Stimulated activated CD8-positive, alpha-beta memory T cell treated with anti-CD3 and anti-CD28 coated beads, Interleukin-12 subunit alpha, Interleukin-12 subunit beta, amount 100 ng/mL, for 24 hours (primary cell): ENCODE data around the gene BATF2.
"Not testable (repeated sequence)": the region's sequence is repeated elsewhere in the genome, so short reads cannot be mapped to it uniquely, and the experiment has no call there.

ENCODE experiments used
- DNase-seq: peaks from one replicate; pipeline ENCODE4 v3.0.0-alpha.2; 2020; ENCODE audit errors: extremely low read depth

BATF2 gene, protein sequence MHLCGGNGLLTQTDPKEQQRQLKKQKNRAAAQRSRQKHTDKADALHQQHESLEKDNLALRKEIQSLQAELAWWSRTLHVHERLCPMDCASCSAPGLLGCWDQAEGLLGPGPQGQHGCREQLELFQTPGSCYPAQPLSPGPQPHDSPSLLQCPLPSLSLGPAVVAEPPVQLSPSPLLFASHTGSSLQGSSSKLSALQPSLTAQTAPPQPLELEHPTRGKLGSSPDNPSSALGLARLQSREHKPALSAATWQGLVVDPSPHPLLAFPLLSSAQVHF

DNA sequence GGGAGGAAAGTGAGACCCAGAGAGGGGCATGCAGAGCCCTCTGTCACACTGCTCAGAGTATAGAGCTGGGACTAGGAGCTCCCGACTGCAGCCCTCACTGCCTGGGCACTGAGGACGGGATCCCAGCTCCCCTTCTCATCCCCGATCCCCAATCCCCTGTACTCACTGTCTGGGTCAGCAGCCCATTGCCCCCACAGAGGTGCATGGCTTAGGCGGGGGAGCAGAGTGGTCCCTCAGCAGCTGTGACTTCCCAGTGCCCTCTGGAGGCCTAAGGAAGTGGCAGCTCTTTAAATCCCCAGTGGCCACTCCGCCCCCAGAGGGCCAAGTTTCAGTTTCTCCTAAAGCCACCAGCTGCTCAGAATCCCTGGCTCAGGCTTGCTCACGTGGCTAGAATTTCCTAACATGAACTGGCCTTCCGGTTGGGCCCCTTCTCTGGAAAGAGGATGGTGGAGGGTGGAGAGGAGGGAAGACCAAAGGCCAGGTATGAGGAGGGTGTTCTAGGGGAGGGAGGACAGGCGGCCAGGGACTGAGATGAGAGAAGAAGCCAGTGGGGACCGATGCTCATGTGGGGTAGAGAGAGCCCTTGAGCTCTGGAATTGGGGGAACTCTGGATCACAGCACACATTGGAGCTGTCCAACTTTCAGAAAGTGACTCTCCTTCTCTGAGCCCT is at the start of gene BATF2:
Gene BATF2 (minus strand): TSS at position 262 of the 671 bp plus-strand sequence. CDS start 57 bp downstream, at position 205.
- no peak for DNase-seq

DNA sequence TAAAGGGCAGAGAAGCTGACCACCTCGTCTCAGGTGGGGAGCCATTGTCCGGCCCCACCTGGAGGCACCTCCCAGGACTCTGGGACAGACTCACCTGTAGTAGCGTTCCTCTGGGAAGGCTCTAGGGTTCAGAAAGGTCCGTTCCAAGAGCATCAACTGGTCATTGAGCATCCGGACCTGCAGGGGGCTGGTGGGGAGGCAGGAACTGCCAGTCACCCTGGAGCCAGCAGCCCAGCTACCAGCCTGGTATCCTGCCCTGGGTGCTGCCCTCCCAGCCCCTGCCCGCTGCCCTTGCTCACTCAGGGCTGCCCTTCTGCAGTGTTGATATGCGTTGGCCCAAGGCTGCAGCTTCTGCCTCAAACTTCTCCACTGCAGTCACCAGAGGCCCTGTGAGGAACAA is 49.0 kb upstream of the BATF2 start:
- no peak for DNase-seq

DNA sequence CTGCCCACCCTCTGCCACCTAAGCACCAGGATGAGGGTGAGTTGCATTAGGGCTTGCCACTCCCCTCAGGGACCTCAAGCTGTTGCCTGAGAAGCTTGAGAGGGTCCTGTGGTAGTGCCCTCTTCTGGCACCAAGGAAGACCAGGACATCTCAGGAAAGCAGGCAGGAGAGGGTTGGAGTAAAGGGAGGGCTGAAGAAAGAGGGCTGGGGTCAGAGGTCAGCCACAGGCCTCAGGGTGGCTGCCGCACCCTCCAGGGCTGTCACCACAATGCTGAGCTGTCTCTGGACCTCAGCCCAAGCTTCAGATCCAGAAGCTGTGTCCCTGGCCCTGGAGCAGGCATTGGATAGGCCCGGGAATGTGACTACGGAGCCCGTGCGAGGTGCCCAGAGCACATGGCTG is 48.3 kb upstream of the BATF2 start:
- DNase-seq: no peak

DNA sequence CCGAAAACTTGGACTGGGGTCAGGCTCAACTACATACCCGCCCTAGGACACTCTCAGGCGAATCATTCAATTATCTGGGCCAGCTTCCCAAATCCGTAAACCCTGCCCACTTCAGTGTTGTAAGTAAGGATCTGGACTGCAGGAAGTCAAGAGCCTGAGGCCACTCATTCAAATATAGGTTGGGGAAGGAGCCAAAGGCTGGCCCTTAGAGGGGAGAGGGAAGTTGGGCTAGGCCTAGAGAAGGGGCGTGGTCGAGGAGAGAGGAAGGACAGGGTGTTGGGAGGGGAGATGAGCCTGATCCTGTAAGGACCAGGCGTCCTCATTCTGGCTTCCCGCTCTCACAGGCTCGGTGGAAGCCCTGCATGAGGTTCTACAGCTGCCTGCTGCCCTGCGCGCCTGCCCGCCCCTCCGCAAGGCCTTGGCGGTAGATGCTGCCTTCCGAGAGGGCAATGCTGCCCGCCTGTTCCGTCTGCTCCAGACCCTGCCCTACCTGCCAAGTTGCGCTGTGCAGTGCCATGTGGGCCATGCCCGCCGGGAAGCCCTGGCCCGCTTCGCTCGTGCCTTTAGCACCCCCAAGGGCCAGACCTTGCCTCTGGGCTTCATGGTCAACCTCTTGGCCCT is 47.2 kb upstream of the BATF2 start:
- no peak for DNase-seq

DNA sequence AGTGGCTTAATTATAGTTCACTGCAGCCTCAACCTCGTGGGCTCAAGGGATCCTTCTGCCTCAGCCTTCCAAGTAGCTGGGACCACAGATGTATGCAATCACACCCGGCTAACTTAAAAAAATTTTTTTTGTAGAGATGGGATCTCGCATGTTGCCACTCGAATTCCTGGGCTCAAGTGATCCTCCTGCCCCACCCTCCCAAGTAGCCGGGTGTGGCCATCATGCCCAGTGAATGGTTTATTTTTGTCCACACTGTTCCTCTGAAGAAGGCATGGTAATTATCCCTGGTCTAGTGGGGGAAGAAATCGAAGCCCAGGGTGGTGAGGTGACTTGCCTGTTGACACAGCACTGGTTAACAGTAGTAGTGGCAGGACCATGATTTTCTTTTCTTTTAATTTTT is 46.1 kb upstream of the BATF2 start:
- no peak for DNase-seq

DNA sequence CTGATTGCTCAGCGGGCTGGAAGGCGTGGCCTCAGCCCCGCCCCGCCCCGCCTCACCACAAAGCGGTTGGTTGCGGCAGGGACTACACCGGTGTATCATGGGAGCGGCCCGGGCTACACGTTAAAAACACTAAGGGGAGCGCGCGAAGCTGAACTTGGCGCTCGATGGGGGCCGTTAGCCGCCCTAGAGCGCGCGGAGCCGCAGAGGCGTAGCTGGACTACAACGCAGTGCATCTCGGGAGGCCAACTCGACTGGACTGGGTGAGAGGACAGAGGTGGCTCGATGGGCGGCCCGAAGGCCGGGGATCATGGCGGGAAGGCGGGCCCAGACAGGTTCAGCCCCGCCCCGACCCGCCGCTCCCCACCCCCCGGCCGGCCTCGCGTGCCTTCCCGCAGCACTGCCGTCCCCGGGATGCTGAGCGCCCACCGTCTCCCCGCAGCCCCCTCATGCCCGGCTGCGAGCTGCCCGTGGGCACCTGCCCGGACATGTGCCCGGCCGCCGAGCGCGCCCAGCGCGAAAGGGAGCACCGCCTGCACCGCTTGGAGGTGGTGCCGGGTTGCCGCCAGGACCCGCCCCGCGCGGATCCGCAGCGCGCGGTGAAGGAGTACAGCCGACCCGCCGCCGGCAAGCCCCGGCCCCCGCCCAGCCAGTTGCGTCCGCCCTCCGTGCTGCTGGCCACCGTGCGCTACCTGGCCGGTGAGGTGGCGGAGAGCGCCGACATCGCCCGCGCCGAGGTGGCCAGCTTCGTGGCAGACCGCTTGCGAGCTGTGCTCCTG is 44.3 kb upstream of the BATF2 start, which contains the start of gene SAC3D1:
Gene SAC3D1 (plus strand): TSS at position 364 of the 776 bp plus-strand sequence. CDS start 83 bp downstream, at position 447.
- DNase-seq: peak; percentile 73

DNA sequence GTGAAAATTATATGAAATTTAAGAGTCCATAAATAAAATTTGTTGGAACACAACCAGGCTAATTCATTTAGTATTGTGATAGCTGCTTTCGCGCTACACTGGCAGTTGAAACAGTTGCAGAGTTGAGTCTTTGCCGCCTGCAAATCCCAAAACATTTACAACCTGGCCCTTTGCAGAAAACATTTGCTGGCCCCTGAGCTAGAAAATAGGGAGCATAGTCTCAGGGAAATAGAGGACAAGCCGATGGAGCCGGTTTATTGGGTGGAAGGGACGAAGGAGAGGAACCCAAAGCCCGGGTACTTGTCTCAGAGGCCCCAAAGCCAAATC is 43.7 kb upstream of the BATF2 start:
- DNase-seq: no peak

DNA sequence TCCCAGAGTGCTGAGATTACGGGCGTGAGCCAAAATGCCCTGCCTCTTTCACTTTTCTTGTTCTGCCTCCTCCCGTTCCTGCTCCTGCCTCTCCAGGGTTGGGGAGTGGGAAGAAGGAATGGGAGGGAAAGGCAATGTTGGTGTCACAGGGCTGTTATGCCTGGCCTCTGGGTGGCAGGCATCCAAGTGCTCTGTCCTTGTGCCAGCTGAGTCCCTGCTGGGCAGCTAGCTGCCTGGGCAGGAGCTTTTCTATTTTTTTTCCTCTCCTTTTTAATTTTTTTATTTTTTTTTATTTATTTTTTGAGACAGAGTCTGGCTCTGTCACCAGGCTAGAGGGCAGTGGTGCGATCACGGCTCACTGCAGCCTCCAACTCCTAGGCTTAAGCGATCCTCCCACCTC is 40.2 kb upstream of the BATF2 start:
- DNase-seq: no peak

DNA sequence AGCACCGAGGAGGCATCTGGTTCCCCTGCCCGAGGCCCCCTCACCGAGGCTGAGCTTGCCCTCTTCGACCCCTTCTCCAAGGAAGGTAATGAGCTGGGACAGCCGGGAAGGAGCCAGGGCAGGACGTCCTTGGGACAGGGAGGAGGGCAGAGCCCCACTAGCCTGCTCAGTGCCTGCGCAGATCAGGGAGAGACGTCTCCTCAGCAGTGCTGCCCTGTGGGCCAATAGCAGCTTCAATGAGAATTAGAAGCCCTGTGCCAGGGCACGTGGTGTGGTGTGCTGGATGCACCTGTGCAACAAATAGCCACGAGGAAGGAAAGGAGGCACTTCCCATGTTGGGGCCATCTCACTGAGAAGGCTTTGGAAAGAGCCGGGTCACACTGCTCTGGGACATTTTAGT is 38.8 kb upstream of the BATF2 start:
- DNase-seq: no peak

DNA sequence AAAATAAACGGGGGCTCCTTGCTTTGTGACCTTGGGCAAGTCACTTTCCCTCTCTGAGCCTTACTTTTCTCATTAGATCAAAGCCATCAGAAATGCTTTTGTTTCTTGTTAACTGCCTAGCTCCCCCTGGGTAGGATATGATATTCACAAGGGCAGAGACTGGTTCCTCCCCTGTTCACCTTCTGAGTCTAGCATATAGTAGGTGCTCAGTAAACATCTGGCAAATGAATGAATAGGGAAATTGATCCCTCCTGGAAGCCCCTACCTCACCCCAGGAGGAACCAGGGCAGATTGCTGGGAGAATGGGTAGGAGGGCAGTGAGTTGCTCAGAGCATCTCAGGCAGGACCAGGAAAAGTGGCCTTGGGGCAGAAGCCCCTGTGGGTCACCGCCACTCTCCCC is 37.7 kb upstream of the BATF2 start:
- no peak for DNase-seq

DNA sequence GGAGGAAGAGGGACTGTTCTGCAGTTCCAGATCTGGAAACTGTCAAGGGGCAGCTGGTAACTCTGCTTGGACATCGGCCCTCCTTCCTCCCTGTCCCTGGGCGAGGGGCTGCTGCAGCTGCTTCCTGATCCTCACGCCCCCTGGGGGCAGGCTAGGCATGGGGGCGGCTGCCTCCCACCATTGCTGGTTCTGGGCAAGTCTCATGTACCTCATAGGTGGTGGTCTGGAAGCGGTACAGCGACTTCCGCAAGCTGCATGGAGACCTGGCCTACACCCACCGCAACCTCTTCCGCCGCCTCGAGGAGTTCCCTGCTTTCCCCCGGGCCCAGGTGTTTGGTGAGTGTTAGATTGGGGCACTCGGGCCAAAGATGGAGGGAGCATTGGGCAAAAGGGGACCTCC is 35.4 kb upstream of the BATF2 start:
- DNase-seq: no peak

DNA sequence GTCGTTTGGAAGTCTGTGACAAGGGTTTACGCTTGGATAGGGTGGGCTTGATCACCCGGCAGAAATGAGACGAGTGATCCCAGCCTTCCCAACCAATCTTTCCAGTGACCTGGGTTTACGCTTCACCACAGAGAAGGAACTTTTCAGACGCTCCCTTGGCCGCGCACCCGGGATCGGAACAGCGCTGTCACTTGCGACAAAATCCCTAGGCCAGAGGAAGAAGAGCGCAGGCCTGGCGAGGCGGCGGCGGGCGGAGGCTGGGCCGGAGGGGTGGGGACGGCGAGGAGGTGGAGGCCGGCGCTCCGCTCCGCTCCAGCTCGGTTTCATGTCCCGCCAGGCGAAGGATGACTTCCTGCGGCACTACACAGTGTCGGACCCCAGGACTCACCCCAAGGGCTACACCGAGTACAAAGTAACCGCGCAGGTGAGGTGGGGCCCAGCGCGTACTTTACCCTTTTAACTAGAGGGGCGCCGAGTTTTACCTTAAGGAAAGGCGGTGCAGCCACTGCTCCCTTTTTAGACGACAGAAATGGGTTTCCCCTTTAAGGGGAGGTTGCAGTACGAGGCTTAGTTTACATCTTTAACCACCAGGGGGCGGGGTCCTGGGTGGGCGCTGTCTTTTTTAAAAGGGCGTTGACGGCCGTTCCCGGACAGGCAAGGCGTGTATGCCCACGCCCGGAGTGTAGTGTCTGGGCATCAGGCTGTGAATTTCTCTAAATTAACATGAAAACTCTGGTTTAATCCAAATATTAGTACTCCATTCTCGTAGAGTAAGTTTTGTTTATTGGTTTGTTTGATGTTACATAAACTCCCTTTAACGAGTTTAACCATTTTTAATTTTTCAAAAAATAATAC is 30.7 kb upstream of the BATF2 start, which contains the start of gene SNX15:
Gene SNX15 (plus strand): TSS at position 227 of the 855 bp plus-strand sequence. CDS start 99 bp downstream, at position 326.
- DNase-seq: peak; percentile 76

DNA sequence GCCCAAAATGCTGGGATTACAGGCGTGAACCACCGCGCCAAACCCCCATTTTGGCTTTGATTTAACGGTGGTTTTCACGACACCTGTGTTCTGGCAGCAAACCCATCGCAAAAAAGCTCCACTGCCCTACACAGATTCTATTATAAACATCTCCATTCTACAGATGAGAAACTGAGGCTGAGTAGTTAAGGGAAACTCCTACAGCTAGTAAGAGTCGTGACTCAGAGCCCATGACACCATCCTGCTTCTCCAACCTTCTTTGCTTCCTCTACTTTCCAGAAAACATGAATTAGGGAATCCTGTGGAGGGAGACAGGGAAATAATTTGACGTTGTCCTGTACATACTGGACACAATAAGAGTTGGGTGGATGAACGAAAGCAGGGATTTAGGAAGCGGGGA is 30.0 kb upstream of the BATF2 start:
- no peak for DNase-seq

DNA sequence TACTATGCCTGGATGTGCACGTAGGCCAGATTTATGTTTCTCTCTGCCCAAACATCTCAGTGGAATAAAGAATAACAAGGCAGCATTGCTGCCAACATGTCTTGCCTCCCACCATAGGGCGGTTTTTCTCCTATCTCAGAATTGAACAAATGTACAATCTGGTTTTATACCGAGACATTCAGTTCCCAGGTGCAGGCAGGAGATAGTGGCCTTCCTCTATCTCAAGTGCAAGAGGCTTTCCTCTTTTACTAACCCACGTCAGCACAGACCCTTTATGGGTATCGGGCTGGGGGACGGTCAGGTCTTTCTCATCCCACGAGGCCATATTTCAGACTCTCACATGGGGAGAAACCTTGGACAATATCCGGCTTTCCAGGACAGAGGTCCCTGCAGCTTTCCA is 26.7 kb upstream of the BATF2 start:
- not testable (repeated sequence) for DNase-seq

DNA sequence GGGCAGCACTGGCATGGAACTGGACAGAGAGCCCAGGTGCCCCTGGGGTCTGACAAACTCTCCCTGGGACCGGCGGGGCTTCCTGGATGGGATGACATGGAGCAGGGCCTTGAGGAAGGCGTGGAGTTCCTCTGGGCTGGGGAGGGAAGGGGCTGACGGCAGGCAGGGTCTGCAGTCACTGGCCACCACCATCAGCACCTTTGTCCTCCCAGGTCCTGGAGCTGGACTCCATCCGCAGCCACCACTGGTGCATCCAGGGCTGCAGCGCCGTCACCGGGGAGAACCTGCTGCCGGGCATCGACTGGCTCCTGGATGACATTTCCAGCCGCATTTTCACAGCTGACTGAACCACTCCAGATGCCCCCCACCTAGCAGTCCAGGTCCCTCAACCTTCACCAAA is 24.7 kb upstream of the BATF2 start:
- DNase-seq: no peak

DNA sequence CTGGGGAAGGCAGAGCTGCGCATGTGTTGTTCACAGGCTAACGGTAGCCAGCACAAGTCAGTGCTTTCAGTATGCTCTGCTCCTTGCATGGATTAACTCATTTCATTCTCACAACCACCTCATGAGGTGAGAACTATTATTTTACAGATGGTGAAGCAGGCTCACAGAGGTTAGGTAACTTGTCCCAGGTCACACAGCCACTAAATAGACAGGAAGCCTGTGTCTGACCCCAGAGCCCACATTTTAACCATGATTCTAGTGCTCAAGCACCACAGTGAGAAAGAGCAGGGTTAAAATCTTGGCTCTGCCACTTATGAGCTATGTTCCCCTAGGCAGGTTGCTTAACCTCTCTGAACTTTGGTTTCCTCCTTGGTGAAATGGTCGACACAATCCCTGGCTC is 24.2 kb upstream of the BATF2 start:
- no peak for DNase-seq

DNA sequence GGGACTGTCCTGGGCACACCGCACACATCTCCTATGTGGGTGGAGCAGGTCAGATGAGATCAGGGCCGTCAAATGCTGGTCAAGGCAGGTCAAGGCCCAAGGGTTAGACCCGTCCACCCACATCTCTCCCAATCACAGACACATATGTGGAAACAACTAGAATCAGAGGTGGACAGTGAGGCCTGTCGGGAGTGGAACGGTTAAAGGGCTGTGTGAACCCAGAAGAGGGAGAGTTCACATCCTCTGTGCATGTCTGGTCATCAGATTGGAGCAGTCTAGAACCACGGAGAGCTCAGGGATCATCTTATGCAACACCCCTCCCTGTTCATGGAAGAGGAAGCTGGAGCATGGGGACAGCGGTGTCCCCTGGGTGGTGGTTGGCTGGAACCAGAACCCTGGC is 23.1 kb upstream of the BATF2 start:
- no peak for DNase-seq

DNA sequence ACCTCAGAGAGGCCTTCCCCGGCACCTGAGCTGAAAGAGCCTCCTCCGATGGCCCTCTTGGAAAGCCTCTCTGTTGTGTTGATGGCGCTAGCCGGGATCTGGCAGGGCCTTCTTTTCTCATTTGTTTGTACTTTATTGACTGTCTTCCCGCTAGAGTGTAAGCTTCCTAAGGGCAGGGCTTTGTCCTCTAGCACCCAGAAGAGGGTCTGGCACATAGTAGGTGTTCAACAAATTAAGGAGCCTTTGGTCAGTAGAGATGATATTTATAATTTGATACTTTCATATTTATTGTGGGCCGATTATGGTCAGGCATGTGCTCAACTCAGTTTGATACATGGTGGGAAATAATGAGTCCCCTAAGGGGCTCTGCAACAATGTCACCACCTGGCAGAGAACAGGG is 21.2 kb upstream of the BATF2 start:
- DNase-seq: no peak

DNA sequence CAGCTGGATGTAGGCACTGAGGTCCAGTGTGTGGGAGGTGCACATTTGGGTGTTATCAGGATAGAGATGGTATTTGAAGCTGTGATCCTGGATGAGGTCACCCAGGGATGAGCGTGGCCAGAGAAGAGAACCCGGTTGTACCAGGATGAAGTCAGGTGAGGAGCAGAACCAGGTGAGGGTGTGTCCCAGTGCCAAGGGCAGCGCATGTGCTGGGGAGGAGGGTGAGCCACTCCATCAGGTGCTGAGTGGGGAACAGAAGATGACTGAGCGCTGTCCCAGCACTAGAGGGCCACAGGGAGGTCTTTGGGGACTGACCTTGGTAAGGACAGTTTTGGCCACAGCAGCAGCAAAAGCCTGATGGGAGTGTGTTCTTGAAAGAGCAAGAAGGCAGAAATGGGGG is 19.9 kb upstream of the BATF2 start:
- no peak for DNase-seq

DNA sequence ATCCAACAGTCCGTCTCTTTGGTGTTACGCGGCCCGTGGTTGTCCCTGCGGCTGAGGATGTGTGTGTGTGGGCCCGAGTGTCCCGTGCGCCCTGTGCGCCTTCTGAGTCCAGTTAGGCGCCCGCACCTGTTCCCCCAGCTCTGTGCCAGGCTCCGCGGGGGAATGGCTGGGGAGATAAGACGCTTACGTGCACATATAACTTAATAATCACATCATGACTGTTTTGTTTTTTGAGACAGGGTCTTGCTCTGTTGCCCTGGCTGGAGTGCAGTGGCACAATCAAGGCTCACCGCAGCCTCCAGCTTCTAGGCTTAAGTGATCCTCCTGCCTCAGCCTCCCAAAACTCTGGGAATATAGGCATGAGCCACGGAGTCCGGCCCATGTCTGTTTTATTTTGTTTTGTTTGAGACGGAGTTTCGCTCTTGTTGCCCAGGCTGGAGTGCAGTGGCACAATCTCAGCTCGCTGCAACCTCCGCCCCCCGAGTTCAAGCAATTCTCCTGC is 18.0 kb upstream of the BATF2 start:
- no peak for DNase-seq
